ENCODE results near the gene TRHDE.

DNA sequence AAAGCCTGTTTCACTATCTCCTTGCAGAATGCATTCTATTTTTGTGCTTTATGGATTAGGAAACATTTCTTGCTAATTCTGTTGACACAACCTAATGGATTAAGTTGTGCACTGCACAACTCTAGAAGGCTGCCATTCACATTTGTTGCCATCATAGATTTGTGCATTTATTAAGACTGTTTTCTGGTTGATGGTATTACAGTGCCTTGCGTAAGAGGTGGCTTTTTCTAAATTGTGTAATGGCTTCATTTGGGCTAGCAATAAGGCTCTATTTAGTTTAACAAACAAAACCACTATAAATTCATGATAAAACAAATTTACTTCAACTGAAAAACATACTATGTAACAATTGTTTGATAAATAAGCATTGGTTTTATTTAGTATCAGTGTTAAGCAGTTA is 175.9 kb downstream of the TRHDE start:
- TF ChIP-seq CTCF (IDR thresholded peaks at IDR 0.05) (no peak), POLR2A (IDR thresholded peaks at IDR 0.05) (no peak)
